ENCODE results near the gene TJP1. TPM values are rescaled to one million over a fixed set of nuclear protein-coding genes. Genes with fewer than 3 reads are reported as not detected.

The TJP1 gene
- total and polyA plus RNA-seq, 2 of the 8 experiments (the other 6 are each of a cell fraction or from before 2014, with no cell fraction given): 46.3 to 138 TPM

GRCh38 chr15:29727871-29728270, 94.4 kb downstream of the TJP1 start:
- ChIA-PET CTCF (ENCODE audit: partially characterized antibody) (interaction anchor here (1.7 kb wide), 2 partner anchors 14 to 198 kb away, joined by 4 to 7 read pairs; no protein-coding TSS in a partner anchor), POLR2A (ENCODE audit: partially characterized antibody) (no interaction called here)
- no peak for FAIRE-seq
- WGBS, 2 experiments (ENCODE audit: extremely low coverage in 1 of 2, insufficient coverage in 1 of 2, insufficient read length in 1 of 2, insufficient replicate concordance in 2 of 2, low coverage in 1 of 2, low lambda C conversion rate in 2 of 2, missing lambda C conversion rate in 1 of 2): 89% methylated on average over 5 of the region's 5 CpGs; no CpG with 5 or more reads in 1 of the 2 experiments
- Histone ChIP-seq H2BK5ac (ENCODE audit: low read depth, low read length) (no peak overlapping the region), H2AFZ (ENCODE audit: low read length) (no peak overlapping the region), H2BK12ac (ENCODE audit: low read depth, low read length) (no peak overlapping the region), H2BK20ac (ENCODE audit: low read length) (no peak overlapping the region), H3K56ac (replicated peaks; ENCODE audit: insufficient read length, low read depth, low read length) (no peak overlapping the region), H4K8ac (ENCODE audit: extremely low read depth, insufficient read depth, low read length) (no peak overlapping the region), H3K23ac (ENCODE audit: insufficient read length) (no peak overlapping the region), H3K79me1 (ENCODE audit: low read depth, low read length) (no peaks in the 10 kb centered on the region), H3K4ac (replicated peaks; ENCODE audit: insufficient read length, low read depth, low read length) (no peak overlapping the region), H3K4me1 (replicated peaks in 1 of 4; ENCODE audit: control insufficient read depth in 3 of 4, insufficient read depth in 4 of 4, low read length in 3 of 4) (no peaks in the 10 kb centered on the region), H4K5ac (ENCODE audit: insufficient read length, low read depth, low read length) (no peak overlapping the region), H3K27me3 (replicated peaks in 1 of 4; ENCODE audit: control insufficient read depth in 3 of 4, extremely low read depth in 1 of 4, insufficient read depth in 3 of 4, low read length in 3 of 4) (no peaks in the 10 kb centered on the region), H3K4me3 (ENCODE audit: extremely low read depth in 1 of 4, insufficient read depth in 2 of 4, low read depth in 3 of 4, low read length in 4 of 4) (no peak overlapping the region), H3K18ac (ENCODE audit: extremely low read depth, low read length) (no peak overlapping the region), H3K27ac (ENCODE audit: low read depth, low read length) (no peak overlapping the region), H3K9me3 (ENCODE audit: insufficient read depth in 2 of 2, low read depth in 1 of 2, low read length in 1 of 2) (peaks cover 12% of the 10 kb centered on the region in 2 experiments), H4K20me1 (replicated peaks in 1 of 2; ENCODE audit: control insufficient read depth in 1 of 2, insufficient read depth in 2 of 2, low read length in 2 of 2) (peaks cover 0 to 2% of the 10 kb centered on the region in 2 experiments), H3K36me3 (ENCODE audit: control insufficient read depth in 2 of 4, insufficient read depth in 4 of 4, low read length in 3 of 4) (peaks cover 25 to 81% (median 59%) of the 10 kb centered on the region in 4 experiments), H3K14ac (ENCODE audit: insufficient read length) (no peak overlapping the region), H2BK15ac (ENCODE audit: low read length) (no peak overlapping the region), H3K79me2 (ENCODE audit: control insufficient read depth in 1 of 2, insufficient read depth in 2 of 2, low read length in 2 of 2) (no peaks in the 10 kb centered on the region), H4K91ac (replicated peaks; ENCODE audit: insufficient read length, low read length) (no peak overlapping the region), H2AK5ac (ENCODE audit: low read depth, low read length) (no peak overlapping the region), H3K4me2 (ENCODE audit: insufficient read depth in 1 of 2, low read depth in 2 of 2, low read length in 2 of 2) (no peak overlapping the region), H3K9ac (replicated peaks in 1 of 4; ENCODE audit: extremely low read depth in 1 of 4, low read depth in 3 of 4, low read length in 3 of 4) (no peak overlapping the region), H2BK120ac (replicated peaks; ENCODE audit: low read depth, low read length) (no peak overlapping the region), H3K23me2 (ENCODE audit: low read depth, low read length) (no peaks in the 10 kb centered on the region)
- DNase-seq (ENCODE audit: low read depth in 1 of 2, low spot score in 2 of 2): no peak
- TF ChIP-seq GABPA (IDR thresholded peaks at IDR 0.05; ENCODE audit: borderline replicate concordance, insufficient read depth, low read length) (no peak), SIX5 (IDR thresholded peaks at IDR 0.05; ENCODE audit: low read depth, low read length) (no peak), TAF7 (optimal IDR thresholded peaks at IDR 0.05; ENCODE audit: borderline replicate concordance, low read depth, low read length) (no peak), EGR1 (IDR thresholded peaks at IDR 0.05; ENCODE audit: borderline replicate concordance, low read depth, low read length) (no peak), RAD21 (IDR thresholded peaks at IDR 0.05 in 1 of 2, conservative IDR thresholded peaks at IDR 0.05 in 1 of 2; ENCODE audit: low read depth in 2 of 2, low read length in 2 of 2) (no peak), HDAC2 (IDR thresholded peaks at IDR 0.05; ENCODE audit: borderline replicate concordance in 1 of 2, low read depth in 2 of 2, low read length in 2 of 2) (no peak), BACH1 (IDR thresholded peaks at IDR 0.05; ENCODE audit: low read length) (no peak)
- TF ChIP-seq, protein P1, sequence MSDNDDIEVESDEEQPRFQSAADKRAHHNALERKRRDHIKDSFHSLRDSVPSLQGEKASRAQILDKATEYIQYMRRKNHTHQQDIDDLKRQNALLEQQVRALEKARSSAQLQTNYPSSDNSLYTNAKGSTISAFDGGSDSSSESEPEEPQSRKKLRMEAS (IDR thresholded peaks at IDR 0.05): no peak
